ENCODE measurements around the gene PRKAG2. TPM values are rescaled to one million over a fixed set of nuclear protein-coding genes. Genes with fewer than 3 reads are reported as not detected.

PRKAG2 gene
- total and polyA plus RNA-seq, 12 donors: 3.8 to 17.3 (median 10.9) TPM

GRCh38 chr7:151818674-151819519 lies 58.0 kb downstream of the PRKAG2 start:
- 80 to 87% (median 81%) methylated on average over 13 to 18 of the region's 18 CpGs for WGBS, 4 donors
- no peaks in the 10 kb centered on the region for H3K9me3 ChIP-seq (replicated peaks in 1 of 3)
- H3K36me3 ChIP-seq (replicated peaks in 1 of 2): no peaks in the 10 kb centered on the region
- intact Hi-C loops (cut with DNase I): no loop called here
- TF ChIP-seq POLR2A (IDR thresholded peaks at IDR 0.05): no peak
- TF ChIP-seq CTCF (IDR thresholded peaks at IDR 0.05): no peak
- no peak for DNase-seq
- H3K4me3 ChIP-seq: no peak overlapping the region
- H3K4me1 ChIP-seq (replicated peaks in 1 of 2): peaks cover 8% of the 10 kb centered on the region in 2 donors
- no peaks in the 10 kb centered on the region for H3K27me3 ChIP-seq
- no peak overlapping the region for H3K27ac ChIP-seq

GRCh38 chr7:151817981-151818673 lies 58.8 kb downstream of the PRKAG2 start:
- no peak for DNase-seq
- WGBS, 4 donors: 85 to 92% (median 91%) methylated on average over 7 to 8 of the region's 8 CpGs
- intact Hi-C loops (cut with DNase I): no loop called here
- Histone ChIP-seq H3K4me3 (no peak overlapping the region), H3K9me3 (replicated peaks in 1 of 3) (no peaks in the 10 kb centered on the region), H3K27me3 (no peaks in the 10 kb centered on the region), H3K27ac (no peak overlapping the region), H3K4me1 (replicated peaks in 1 of 2) (peaks cover 0 to under 1% of the 10 kb centered on the region in 2 donors), H3K36me3 (replicated peaks in 1 of 2) (no peaks in the 10 kb centered on the region)
- no peak for TF ChIP-seq CTCF (IDR thresholded peaks at IDR 0.05)
- no peak for TF ChIP-seq POLR2A (IDR thresholded peaks at IDR 0.05)

GRCh38 chr7:151817315-151817690 lies 59.6 kb downstream of the PRKAG2 start:
- no peak for DNase-seq

More at GRCh38 chr7:151817315-151817690, 59.6 kb downstream of the PRKAG2 start:
- no peak overlapping the region for H3K27ac ChIP-seq
- no peaks in the 10 kb centered on the region for H3K27me3 ChIP-seq
- no peak for TF ChIP-seq POLR2A (IDR thresholded peaks at IDR 0.05)
- TF ChIP-seq CTCF (IDR thresholded peaks at IDR 0.05): no peak
- no peaks in the 10 kb centered on the region for H3K4me1 ChIP-seq (replicated peaks in 1 of 2)
- intact Hi-C loops (cut with DNase I): no loop called here
- no peaks in the 10 kb centered on the region for H3K9me3 ChIP-seq (replicated peaks in 1 of 3)
- H3K36me3 ChIP-seq (replicated peaks in 1 of 2): no peaks in the 10 kb centered on the region
- no peak overlapping the region for H3K4me3 ChIP-seq
- WGBS, 4 donors: 84 to 92% (median 92%) methylated on average over 4 of the region's 4 CpGs
